Testis (tissue), 2 donors: ENCODE measurements around the gene CEP72.

Source experiments
- POLR2A ChIP-seq: fragments of 450-650 bp; IDR thresholded peaks from one replicate; pipeline ENCODE4 v1.6.1; 2017; ENCODE audit warnings: antibody characterized with exemption, mild to moderate bottlenecking, moderate library complexity
- TF ChIP-seq, protein P1 (sequence below), 3 experiments: fragments of 450-650 bp in 2 of 3; fragments of 200-600 bp in 1 of 3; sonication (generic) in 1 of 3; IDR thresholded peaks; one replicate each; pipeline ENCODE4 v1.5.1; 2016 to 2019; ENCODE audit warnings: antibody characterized with exemption in 3 of 3, mild to moderate bottlenecking in 2 of 3, moderate library complexity in 1 of 3

- TF ChIP-seq, protein P1, sequence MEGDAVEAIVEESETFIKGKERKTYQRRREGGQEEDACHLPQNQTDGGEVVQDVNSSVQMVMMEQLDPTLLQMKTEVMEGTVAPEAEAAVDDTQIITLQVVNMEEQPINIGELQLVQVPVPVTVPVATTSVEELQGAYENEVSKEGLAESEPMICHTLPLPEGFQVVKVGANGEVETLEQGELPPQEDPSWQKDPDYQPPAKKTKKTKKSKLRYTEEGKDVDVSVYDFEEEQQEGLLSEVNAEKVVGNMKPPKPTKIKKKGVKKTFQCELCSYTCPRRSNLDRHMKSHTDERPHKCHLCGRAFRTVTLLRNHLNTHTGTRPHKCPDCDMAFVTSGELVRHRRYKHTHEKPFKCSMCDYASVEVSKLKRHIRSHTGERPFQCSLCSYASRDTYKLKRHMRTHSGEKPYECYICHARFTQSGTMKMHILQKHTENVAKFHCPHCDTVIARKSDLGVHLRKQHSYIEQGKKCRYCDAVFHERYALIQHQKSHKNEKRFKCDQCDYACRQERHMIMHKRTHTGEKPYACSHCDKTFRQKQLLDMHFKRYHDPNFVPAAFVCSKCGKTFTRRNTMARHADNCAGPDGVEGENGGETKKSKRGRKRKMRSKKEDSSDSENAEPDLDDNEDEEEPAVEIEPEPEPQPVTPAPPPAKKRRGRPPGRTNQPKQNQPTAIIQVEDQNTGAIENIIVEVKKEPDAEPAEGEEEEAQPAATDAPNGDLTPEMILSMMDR (IDR thresholded peaks at IDR 0.05), result no peak
- TF ChIP-seq POLR2A, result no peak
These were observed 62.5 kb downstream of the CEP72 start for GRCh38 chr5:674630-675011.
